ENCODE measurements around the gene STAG3. TPM values are rescaled to one million over a fixed set of nuclear protein-coding genes. Genes with fewer than 3 reads are reported as not detected.
A peak's percentile ranks its signal among the peaks of the same experiment; 100 is the strongest.

Gene STAG3
- total and polyA plus RNA-seq, 10 of the 15 experiments (the other 5 are each of a cell fraction or from before 2014, with no cell fraction given), result 73.0 to 306 (median 120) TPM

GRCh38 chr7:100177045-100178001 is at the start of gene STAG3, which contains the start of gene GPC2 (continued):
- TF ChIP-seq JUNB (IDR thresholded peaks at IDR 0.05), result no peak
- peak; percentile 52; the same call in 1 of the 2 replicates for TF ChIP-seq ZNF687 (IDR thresholded peaks at IDR 0.05)
- no peak for TF ChIP-seq HDAC6 (IDR thresholded peaks at IDR 0.05; ENCODE audit: unreplicated experiment)
- no peak for TF ChIP-seq CBX3 (IDR thresholded peaks at IDR 0.05; ENCODE audit: borderline replicate concordance, low read depth)
- TF ChIP-seq ZBTB33 (IDR thresholded peaks at IDR 0.05), result no peak
- TF ChIP-seq, protein P1, sequence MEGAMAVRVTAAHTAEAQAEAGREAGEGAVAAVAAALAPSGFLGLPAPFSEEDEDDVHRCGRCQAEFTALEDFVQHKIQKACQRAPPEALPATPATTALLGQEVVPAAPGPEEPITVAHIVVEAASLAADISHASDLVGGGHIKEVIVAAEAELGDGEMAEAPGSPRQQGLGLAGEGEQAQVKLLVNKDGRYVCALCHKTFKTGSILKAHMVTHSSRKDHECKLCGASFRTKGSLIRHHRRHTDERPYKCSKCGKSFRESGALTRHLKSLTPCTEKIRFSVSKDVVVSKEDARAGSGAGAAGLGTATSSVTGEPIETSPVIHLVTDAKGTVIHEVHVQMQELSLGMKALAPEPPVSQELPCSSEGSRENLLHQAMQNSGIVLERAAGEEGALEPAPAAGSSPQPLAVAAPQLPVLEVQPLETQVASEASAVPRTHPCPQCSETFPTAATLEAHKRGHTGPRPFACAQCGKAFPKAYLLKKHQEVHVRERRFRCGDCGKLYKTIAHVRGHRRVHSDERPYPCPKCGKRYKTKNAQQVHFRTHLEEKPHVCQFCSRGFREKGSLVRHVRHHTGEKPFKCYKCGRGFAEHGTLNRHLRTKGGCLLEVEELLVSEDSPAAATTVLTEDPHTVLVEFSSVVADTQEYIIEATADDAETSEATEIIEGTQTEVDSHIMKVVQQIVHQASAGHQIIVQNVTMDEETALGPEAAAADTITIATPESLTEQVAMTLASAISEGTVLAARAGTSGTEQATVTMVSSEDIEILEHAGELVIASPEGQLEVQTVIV (IDR thresholded peaks at IDR 0.05; ENCODE audit: borderline replicate concordance, partially characterized antibody), result no peak
- no peak for TF ChIP-seq NKRF (conservative IDR thresholded peaks at IDR 0.05)
- TF ChIP-seq ZNF207 (IDR thresholded peaks at IDR 0.05; ENCODE audit: borderline replicate concordance), result no peak
- TF ChIP-seq RCOR1 (conservative IDR thresholded peaks at IDR 0.05; ENCODE audit: low read depth, low read length), result no peak
- TF ChIP-seq RB1 (IDR thresholded peaks at IDR 0.05; ENCODE audit: borderline replicate concordance), result no peak
- no peak for TF ChIP-seq NBN (IDR thresholded peaks at IDR 0.05)
- no peak for TF ChIP-seq ZBED1 (IDR thresholded peaks at IDR 0.05; ENCODE audit: borderline replicate concordance)
- TF ChIP-seq HCFC1 (IDR thresholded peaks at IDR 0.05; ENCODE audit: low read length), result no peak
- TF ChIP-seq MAX (IDR thresholded peaks at IDR 0.05; ENCODE audit: low read depth, low read length), result peak; percentile 52; the same call in 1 of the 2 replicates
- no peak for TF ChIP-seq POLR2AphosphoS5 (IDR thresholded peaks at IDR 0.05; ENCODE audit: low read length)
- no peak for TF ChIP-seq CHD2 (IDR thresholded peaks at IDR 0.05; ENCODE audit: borderline replicate concordance, low read depth, low read length)
- no peak for TF ChIP-seq KDM1A (IDR thresholded peaks at IDR 0.05; ENCODE audit: borderline replicate concordance)
- TF ChIP-seq KAT2A (conservative IDR thresholded peaks at IDR 0.05; ENCODE audit: control insufficient read depth, low read depth, low read length), result no peak
- no peak for TF ChIP-seq GABPA (IDR thresholded peaks at IDR 0.05; ENCODE audit: low read depth)
